Measurements from ENCODE around the gene SLC1A3.
A peak's percentile ranks its signal among the peaks of the same experiment; 100 is the strongest.
"Not testable (repeated sequence)": the region's sequence is repeated elsewhere in the genome, so short reads cannot be mapped to it uniquely, and the experiment has no call there.

SLC1A3 gene

DNA sequence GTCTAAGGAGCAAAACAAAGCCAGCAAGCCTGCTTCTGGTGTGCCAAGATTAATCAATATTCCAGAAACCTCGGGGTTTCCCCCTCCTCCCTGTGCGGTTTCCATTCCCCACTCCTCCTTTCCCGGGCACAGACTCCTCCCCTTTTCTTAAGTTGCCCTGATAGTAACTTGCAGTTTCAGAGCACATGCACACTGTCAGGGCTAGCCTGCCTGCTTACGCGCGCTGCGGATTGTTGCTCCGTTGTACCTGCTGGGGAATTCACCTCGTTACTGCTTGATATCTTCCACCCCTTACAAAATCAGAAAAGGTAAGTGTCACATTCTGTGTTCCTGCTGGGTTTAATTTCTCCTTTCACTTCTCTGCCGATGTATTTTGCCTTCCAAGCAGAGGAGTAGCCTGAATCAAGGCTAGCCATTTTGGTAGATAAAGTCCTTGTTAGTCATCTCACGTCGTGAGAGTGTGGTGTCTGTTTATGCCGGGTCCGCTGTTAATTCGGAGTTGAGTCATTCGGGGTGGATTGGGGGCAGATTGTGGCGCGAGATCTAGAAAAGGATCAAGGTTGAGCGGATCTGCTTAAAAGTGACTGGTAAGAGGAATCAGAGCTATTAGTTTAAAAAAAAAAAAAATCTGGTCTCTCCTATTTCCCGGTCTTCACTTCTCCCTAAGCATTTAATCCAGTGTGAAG is at the start of gene SLC1A3:
Gene SLC1A3 (plus strand): TSS at position 179 of the 686 bp plus-strand sequence. CDS start 1,818 bp downstream, outside the sequence.
- peak in 13 of 14 donors; percentile 14 to 82 (median 77) for DNase-seq

DNA sequence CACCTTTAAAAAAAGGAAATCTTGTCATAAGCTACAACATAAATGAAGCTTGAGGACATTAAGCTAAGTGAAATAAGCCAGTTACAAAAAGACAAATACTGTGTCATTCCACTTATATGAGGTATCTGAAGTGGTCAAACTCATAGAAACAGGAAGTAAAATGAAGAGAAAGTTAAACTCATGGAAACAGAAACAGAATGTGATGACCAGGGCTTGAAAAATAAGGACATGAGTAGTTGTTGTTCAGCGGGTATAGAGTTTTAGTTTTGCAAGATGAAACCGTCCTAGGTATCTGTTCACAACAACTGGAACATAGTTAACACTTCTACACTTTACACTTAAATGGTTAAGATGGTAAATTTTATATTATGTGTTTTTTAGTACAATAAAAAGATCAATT is 47.8 kb upstream of the SLC1A3 start:
- no peak for DNase-seq

DNA sequence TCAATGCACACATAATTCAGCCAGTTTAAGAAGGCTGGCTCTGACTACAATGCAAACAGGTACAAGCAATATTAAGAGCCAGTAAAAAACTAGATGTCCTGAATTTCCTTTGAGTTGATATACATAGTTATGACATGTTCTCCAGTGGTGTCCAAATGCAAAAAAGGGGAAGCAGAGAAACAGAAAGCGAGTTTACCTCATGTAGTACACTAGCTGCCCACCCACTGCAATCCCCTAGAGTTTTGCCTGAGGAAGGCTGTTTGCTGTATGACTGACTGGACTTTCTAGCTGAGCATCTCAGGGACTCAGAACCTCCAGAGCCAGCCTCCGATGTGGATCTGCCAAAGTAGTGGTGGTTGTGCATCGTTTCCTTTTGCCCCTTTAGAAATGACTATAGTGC is 44.8 kb upstream of the SLC1A3 start:
- no peak for DNase-seq

DNA sequence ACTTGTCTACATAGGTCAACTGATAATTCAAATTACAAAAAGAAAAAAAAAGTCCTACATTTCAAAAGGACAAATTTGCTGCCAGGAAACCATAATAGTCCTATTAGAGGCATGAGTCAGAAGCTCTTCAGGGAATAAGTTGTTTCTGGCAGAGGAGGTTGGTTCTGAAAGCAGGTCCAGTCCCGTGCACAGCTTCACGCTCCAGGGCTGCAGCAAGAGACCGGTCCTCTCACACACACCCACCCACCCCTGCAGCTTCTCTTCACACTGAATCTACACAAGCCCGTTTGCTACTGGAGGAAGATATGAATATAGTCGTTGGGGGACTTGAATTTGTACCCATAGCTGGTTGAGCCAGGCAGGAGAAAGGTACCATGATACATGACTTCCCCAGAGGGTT is 36.9 kb upstream of the SLC1A3 start:
- DNase-seq: peak in 1 of 14 donors; percentile 37

DNA sequence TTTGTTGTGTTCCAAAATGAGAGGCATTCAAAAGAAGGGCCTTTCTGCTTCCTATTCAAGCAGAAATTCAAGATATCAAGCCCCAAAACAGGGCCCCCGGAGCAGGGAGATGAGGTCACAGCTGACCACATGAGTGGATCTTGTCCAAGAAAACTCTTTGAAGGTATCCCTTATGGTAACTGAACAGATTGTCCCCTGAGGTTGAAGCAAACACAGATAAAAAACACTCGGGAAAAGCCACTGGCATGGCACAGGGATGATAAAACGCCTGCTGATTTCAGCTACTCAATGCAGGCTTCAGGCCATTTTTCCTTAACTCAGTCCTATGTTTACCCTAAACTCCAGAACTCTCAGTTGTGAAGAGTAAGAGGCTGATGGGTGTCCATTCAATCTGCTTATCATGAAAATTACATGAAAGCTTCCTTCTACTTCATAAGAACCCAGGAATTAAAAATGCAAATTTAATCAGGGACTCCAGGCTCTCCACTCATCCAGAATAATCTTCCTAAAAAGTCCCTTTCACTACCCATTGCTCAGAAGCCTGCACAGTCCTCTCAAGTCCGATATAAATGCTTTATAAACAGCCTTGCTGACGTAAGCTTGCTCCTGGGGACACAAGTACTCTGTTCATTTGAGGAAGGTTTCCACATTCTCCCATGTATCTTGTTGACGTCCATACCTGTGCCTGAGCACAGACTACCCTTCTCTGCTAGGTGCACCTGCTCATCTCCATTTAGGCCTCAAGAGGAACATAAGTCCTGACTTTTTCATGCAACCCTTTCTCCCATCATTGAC is 35.9 kb upstream of the SLC1A3 start:
- DNase-seq: no peak

DNA sequence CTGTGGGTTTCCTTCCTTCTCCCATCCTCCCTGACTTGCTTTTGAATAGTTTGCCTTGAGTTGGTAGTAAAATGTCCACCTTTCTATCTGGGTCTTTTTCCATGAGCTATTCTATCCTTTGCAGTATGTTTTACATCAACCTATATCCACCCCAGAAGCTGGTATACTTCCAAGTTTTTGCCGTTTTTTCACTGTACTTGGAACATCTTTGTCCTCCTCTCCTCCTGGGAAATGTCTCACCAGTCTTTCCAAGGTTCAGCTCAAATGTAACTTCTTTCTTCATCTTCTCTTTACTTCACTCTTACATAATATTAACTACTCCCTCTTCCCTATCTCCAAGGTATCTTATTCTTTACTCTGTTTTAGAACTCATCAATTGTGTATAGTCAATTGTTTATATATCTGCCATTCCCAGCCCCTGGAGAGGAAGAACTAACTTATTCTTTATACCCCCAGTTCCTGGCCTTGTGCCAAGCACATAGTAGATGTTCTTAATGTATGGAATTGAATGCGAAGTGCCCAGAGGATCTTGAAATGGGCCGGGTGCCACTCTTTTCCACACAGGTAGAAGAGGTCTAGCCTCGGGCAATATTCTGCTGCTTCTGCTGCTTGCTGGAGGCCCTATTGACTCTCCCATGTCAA is 34.9 kb upstream of the SLC1A3 start:
- DNase-seq: no peak

DNA sequence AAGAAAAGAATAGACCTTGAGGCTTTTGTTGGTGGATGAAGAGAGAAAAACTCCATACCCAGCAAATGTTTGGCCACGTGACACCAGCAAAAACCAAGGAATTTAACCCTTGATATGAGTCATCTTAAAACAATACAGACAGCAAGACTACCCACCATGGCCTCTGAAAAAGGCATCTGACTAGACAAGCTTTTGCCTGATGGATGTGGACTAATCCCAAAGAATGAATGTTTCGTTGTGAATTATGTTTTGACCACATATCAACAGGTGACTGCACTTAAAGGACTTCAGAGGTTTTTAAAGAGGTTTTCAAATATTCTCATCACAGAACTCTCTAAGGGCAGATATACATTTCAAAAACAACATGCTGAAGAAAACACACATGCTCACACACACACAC is 33.0 kb upstream of the SLC1A3 start:
- DNase-seq: no peak

DNA sequence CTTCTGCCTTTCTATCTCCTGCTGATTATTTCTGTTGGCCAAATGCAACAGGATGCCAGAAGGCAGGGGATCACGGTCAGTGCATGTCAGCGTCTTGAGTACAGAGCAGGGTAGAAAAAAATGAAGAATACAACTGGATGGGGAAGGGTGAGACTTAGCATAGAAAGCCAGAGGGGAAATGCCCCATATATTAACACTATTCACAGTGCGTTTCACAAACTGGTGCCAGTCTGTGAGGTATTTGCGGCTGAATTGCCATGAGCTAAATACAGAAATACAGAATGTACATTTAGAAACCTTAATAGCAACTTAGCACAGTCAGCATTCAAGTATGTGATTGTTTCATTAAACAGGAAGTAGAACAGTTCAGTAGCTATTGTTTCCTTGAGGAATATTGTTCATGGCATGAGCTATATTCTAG is 31.0 kb upstream of the SLC1A3 start:
- DNase-seq: no peak

DNA sequence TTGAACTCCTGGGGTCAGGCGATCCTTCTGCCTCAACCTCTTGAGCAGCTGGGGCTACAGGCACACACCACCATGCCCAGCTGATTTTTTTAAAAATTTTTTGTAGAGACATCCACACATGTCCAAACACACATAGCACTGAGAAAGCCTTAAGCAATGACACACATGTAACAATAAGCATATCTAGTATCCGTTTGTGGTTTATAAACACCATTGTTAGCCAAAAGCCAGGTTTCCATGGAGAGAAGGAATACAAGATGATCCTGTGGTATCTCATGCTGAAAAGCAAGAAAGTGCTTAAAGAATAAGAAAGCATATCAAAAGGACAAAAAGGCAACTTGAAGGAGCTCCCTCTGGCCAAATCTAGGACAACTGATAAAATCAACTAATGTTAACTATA is 29.7 kb upstream of the SLC1A3 start:
- DNase-seq: no peak

DNA sequence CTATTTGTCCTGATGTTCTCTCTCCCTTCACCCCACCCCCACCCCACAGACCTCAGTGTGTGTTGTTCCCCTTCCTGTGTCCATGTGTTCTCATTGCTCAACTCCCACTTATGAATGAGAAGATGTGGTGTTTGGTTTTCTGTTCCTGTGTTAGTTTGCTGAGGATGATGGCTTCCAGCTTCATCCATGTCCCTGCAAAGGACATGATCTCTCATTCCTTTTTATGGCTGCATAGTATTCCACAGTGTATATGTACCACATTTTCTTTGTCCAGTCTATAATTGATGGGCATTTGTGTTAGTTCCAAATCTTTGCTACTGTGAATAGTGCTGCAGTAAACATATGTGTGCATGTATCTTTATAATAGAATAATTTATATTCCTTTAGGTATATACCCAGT is 26.5 kb upstream of the SLC1A3 start:
- not testable (repeated sequence) for DNase-seq

DNA sequence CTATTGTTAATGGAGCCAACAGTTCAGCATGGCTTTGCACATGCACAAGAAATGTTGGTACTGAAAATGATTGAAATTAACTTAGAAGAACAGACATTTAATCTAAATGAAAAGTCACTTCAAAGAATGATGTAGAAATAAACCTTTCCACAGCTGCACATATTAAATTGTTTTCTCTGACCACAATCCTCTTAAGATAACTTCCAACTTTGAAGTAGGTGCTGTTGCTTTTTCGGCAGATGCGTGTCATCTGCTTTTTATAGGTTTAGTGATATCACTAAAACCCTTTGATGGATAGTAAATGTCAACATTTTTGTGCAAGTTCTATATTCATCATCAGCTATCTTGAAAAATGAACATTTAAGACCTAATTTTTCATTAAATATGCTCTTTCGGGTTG is 25.3 kb upstream of the SLC1A3 start:
- DNase-seq: no peak

DNA sequence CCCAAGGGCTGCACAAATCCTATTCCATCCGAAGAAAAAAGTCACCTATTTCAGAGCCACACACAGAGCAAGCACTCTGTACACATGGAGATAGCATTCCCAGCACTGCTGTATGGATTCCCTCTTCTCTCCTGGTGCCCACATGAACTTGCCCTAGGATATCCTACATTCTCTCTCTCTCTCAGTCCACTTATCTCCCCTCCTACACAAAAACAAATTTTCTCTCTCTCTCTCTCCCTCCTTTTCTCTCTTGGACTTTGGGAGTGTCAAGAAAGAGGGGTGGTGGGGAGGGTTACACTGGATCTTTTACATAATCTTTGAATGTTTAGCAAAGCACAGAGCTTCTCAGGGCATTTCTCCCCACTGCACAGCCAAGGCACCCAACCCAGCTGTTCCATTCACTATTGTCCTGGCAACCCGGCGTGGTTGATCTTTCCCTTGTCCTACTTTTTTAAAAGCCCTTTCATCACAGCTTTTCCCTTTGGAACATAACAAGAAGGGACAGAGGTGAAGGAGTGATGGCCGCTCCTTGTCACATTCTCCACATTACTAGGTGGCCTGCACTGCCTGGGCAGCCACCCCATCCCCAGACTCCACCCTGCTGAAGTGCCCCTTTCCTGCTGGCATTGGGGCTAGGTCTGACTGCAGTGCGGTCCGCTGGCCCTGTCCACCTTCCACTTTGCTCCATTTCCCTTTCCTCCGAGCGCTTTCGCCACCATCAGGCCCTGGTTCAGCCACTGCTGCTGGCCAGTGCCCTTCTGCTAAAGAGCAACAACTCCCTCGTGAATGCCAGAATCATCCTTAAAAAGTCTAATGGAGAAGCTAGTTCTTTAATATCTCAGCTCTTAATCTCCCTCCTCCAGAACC is 22.2 kb upstream of the SLC1A3 start:
- DNase-seq: peak in 2 of 14 donors; percentile 22 to 50

DNA sequence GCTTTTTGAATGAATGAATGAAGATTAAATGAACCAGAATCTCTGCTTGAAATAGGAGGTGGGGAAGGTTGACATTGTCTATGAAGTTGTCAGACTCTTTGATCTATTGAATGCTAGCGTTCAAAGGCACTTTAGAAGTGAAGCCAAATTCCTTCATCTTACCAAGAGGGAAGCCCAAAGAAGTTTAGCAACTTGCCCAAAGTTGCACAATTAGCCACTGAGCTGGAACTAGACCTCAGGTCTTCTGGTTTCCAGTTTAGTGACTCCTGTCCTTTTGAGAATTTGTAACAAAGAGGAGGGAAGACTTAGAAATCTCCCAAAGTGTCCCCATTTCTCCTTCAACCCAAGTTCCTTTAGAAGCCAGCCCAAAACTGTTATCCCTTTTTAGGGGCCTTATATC is 20.7 kb upstream of the SLC1A3 start:
- DNase-seq: peak in 1 of 14 donors; percentile 6

DNA sequence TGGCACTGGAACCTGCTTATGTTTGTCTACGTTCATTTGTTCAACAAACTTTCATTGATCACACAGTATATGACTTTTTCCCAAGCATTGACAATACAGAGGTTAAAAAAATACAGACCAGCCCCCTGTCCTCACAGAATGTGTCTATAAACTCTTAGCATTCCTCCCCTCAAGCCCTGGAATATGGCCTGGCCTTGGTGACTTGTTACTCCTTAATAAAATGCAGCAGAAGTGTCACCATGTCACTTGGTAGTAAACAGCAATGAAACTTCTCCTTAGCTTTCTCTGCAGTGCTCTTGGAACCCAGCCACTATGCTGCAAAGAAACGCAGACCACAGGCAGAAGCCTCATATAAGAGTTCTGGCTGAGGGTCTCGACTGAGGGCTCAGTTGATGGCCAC is 19.1 kb upstream of the SLC1A3 start:
- no peak for DNase-seq

DNA sequence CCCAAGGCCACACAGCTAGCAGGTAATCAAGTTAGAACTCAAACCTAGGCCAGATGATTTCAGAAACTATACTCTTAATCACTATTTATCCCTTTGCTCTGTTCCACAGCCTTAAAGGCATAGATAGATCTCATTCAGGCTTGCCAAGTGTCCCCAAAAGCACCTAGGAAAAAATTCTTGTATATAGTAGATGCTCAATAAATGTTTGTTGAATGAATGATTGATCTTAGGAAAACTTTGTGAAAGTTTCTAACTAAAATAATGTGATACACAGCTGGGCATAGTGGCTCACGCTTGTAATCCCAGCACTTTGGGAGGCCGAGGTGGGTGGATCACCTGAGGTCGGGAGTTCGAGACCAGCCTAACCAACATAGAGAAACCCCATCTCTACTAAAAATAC is 16.7 kb upstream of the SLC1A3 start:
- not testable (repeated sequence) for DNase-seq

DNA sequence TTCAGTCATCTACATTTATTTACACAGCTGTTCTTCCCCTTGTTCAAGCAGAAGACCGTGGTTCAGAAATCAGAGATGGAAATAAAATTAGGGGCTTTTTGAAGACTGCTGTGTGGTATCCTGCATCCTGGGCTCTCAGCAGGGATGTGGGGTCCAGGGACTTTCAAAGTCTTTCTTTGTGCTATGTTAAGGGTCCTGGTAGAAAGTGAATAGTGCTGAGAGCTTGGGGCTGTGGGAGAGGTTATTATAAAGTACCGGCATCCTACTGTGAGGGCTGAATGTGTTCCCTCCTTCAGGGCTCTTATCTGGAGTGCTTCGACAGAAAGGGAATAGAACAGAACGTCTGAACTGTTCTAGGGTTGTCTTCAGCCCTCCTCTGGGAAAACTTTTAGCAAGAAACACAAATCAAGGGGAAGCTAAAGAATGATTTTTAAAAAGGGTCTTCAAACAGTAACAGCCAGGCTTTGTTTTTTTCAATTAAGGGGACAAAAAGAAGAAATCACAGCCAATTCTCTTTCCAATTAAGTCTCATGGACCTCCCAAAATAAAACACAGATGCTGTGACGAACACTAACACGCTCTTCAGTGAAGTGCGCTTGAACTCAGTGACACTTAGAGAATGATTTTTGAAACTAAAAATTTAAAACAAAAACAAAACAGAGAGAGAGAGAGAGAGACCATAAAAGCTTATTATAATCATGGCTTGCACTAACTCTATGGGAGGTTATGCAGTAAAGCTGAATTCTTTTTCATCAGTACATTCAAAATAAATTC is 15.7 kb upstream of the SLC1A3 start:
- DNase-seq: no peak

DNA sequence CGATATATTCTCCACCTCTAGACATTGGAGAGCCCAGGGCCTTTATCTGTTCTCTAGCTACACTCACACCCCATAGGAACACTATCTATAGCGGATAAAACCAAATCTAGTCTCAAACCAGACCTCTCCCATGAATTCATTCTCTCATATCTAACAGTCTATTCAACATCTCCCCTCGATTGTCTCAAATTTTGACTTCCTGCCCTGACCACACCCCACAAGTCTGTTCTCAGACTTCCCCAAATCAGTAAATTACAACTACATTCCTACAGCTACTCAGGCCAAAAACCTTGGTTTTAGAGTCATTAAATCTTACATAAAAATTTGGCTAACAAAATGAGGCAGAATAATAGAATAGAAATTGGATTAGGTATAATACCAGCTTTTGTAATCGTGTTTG is 12.5 kb upstream of the SLC1A3 start:
- DNase-seq: no peak

DNA sequence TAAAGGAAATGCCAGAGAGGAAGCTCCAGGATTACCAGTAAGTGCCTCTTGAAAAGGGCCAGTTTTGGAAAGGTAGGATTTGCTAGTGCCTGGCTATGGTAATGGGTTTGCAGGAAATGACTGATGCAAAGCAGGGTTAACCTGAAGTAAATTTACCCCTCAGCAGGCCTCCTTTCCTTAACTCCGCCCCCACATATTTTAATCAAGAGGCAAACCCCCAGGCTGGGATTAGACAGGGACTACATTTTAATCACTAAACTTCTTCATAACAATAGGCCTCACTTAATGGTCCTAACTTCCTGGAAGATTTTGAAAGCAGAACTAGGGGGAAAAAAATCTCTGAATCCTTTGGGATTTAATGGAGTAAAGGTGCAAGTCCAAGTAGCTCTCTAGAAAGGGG is 10.2 kb upstream of the SLC1A3 start:
- DNase-seq: no peak

DNA sequence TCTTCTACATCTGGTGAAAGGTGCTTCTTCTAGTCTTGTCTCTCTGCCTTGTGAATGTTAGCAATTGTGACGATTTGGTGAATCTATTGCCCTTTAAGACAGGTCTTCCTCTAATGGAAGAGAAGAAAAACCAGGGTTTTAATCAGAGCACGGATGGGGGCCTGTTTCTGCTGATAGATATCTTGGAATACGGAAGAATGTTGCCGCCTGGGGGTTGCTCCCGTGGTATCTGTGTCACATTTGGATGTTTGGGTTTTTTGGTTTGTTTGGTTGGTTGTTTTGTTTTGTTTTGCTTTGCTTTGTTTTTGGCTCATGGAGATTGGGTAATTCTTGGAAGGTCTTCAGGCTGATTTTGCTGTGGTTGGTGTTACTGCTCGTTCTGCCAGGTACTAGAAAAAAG is 9.7 kb upstream of the SLC1A3 start:
- DNase-seq: no peak

DNA sequence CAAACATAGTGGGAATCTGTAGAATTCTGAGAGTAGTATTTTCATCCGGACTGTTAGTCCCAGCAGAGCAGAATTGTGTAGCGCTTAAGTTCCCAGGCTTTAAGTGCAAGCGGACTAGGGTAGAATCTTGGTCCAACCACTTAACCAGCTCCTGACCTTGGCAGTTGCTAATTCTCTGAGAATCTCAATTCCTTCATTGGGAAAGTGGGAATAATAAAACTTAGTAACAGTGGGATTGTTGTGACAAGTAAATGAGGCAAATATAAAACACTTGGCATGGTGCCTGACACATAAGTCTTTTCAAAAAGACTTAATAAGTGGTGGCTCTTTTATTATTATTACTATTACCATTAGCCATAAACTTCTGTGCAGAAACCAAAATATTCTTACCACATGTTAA is 8.4 kb upstream of the SLC1A3 start:
- DNase-seq: no peak

DNA sequence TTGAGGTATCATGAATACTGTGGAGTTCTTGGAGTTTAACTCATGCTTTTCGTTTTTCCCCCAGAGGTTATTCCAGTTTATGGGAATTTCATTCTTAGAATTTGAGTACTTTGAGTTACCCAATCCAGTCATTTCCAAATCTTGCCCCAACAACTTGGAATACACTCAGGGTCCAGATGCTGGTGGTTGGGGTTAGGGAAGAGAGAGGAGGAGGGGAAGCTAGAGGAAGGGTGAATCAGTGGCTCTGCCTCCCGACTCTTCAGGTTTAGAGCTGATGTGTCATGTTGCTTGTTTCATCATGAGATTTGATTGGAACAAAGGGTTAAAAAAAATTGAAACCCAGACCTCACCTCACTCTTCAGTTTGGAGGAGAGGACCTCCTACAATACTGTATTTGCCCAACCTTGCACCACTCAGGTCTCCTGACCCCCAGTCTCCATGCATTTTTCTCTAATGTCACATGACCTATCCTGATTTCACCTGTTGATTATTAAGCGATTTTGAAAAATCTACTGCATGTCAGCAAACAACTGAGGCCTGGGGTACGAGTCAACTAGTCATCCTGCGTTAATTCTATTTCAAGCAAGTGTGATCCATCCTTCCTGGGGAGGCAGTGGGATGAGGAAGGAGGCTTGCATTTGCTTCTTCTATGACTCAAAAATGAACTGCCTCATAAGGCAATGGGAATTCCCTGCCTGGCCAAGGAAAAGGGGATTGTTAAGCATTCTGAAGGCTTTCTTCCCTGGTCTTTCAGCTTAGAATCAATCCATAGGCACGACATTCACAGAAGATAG is 6.2 kb upstream of the SLC1A3 start:
- DNase-seq: no peak
